ENCODE data around the gene CABLES2.

DNA sequence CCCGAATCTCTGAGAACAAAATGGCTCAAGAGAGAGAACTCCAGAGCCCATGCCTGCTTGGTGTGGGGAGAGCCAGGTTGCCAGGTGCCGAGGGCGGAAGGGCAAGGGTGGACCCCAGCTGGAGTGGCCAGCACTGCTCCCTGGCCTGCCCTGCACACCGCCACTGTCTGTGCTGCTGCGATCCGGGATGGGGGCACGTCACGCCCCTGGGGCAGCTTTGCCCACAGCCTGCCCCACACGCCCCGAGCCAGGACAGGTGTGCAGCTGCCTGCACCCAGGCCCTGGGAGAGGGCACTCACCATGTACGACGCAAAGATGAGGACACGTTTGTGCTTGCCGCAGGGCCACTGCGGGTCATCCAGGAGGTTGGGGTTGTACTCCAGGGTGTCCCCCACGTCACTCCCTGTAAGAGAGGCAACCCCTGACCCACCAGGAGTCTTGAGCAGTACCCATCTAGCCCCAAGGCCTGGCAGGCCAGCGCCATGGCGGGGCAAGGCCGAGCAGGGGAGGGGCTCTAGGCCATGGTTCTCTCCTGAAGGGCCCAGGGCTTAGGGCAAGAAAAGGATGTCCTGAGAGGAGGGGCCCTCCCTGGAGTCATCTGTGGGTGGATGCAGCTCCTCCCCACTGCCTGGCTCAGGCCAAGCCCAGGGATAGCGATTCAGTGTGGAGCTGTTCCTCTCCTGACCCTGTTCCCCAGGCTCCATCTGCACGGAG lies 14.3 kb downstream of the CABLES2 start:
- TF ChIP-seq, protein P1, sequence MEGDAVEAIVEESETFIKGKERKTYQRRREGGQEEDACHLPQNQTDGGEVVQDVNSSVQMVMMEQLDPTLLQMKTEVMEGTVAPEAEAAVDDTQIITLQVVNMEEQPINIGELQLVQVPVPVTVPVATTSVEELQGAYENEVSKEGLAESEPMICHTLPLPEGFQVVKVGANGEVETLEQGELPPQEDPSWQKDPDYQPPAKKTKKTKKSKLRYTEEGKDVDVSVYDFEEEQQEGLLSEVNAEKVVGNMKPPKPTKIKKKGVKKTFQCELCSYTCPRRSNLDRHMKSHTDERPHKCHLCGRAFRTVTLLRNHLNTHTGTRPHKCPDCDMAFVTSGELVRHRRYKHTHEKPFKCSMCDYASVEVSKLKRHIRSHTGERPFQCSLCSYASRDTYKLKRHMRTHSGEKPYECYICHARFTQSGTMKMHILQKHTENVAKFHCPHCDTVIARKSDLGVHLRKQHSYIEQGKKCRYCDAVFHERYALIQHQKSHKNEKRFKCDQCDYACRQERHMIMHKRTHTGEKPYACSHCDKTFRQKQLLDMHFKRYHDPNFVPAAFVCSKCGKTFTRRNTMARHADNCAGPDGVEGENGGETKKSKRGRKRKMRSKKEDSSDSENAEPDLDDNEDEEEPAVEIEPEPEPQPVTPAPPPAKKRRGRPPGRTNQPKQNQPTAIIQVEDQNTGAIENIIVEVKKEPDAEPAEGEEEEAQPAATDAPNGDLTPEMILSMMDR (IDR thresholded peaks at IDR 0.05; ENCODE audit: low read length), result no peak
- TF ChIP-seq EZH2 (IDR thresholded peaks at IDR 0.05; ENCODE audit: borderline replicate concordance, low read length), result no peak

All from OCI-LY1 (cell line).